Measurements from ENCODE around the gene MAPKAPK2.

Gene MAPKAPK2

GRCh38 chr1:206727981-206728696 is 43.4 kb downstream of the MAPKAPK2 start:
- no peak for DNase-seq
- peaks cover 11% of the 10 kb centered on the region for H3K4me1 ChIP-seq (ENCODE audit: control insufficient read depth, insufficient read depth, low read length, poor library complexity, severe bottlenecking)
- H3K27ac ChIP-seq (ENCODE audit: insufficient read depth, low read length, poor library complexity, severe bottlenecking) = no peak overlapping the region
- no peaks in the 10 kb centered on the region for H3K9me3 ChIP-seq (ENCODE audit: control insufficient read depth, low read length)
- H3K27me3 ChIP-seq (replicated peaks; ENCODE audit: control insufficient read depth, insufficient read depth, low read length, poor library complexity, severe bottlenecking) = no peaks in the 10 kb centered on the region
- peaks cover 45% of the 10 kb centered on the region for H3K36me3 ChIP-seq (ENCODE audit: control insufficient read depth, insufficient read depth, low read length)
- no peak overlapping the region for H3K4me3 ChIP-seq (ENCODE audit: insufficient read depth, low read depth, low read length, poor library complexity, severe bottlenecking)

- DNase-seq = no peak
- no peak overlapping the region for H3K27ac ChIP-seq (ENCODE audit: insufficient read depth, low read length, poor library complexity, severe bottlenecking)
- H3K27me3 ChIP-seq (replicated peaks; ENCODE audit: control insufficient read depth, insufficient read depth, low read length, poor library complexity, severe bottlenecking) = no peaks in the 10 kb centered on the region
- no peaks in the 10 kb centered on the region for H3K9me3 ChIP-seq (ENCODE audit: control insufficient read depth, low read length)
- peaks cover 11% of the 10 kb centered on the region for H3K4me1 ChIP-seq (ENCODE audit: control insufficient read depth, insufficient read depth, low read length, poor library complexity, severe bottlenecking)
- peaks cover 46% of the 10 kb centered on the region for H3K36me3 ChIP-seq (ENCODE audit: control insufficient read depth, insufficient read depth, low read length)
- H3K4me3 ChIP-seq (ENCODE audit: insufficient read depth, low read depth, low read length, poor library complexity, severe bottlenecking) = no peak overlapping the region
Measured at GRCh38 chr1:206728697-206728987, 43.9 kb downstream of the MAPKAPK2 start.

DNA sequence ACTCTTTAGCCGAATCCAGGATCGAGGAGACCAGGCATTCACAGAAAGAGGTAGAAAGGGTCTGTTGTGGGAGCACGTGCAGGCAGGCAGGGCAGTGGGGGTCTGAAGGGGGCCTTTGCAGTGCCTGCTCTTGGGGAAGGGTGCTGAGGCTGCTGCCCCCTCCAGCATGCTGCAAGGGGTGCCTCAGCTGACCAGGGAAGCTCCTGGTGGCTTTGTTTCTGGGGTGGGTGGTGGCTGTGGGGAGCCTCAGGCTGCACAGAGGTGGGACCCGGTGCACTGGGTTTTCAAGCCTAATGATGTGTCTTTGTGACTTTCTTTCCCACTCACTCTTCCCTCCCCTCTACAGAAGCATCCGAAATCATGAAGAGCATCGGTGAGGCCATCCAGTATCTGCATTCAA is 44.3 kb downstream of the MAPKAPK2 start:
- peaks cover 46% of the 10 kb centered on the region for H3K36me3 ChIP-seq (ENCODE audit: control insufficient read depth, insufficient read depth, low read length)

DNA sequence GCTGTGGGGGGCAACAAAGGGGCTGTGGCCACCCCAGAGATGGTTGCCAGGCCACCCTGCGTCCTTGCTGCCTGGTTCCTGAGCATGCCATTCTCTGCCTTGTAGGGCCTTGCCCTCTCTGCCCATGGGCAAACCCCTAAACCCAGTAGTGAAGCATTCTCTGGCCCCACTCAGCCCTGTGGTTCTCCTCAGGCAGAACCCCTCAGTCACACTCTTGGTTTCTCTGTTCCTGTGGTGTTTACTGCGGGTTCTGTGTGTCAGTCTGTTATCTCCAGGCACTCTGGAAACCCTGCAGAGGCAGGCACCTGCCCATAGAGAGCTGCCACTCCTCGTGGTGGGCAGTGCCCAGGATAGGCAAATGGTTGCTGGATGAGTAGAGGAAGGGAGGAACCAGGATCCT is 44.8 kb downstream of the MAPKAPK2 start:
- DNase-seq = no peak

More for the DNA sequence above, 44.3 kb downstream of the MAPKAPK2 start:
- no peak for DNase-seq
- Histone ChIP-seq H3K4me3 (ENCODE audit: insufficient read depth, low read depth, low read length, poor library complexity, severe bottlenecking) (no peak overlapping the region), H3K27me3 (replicated peaks; ENCODE audit: control insufficient read depth, insufficient read depth, low read length, poor library complexity, severe bottlenecking) (no peaks in the 10 kb centered on the region), H3K4me1 (ENCODE audit: control insufficient read depth, insufficient read depth, low read length, poor library complexity, severe bottlenecking) (peaks cover 11% of the 10 kb centered on the region), H3K9me3 (ENCODE audit: control insufficient read depth, low read length) (no peaks in the 10 kb centered on the region), H3K27ac (ENCODE audit: insufficient read depth, low read length, poor library complexity, severe bottlenecking) (no peak overlapping the region)

GRCh38 chr1:206732508-206732907 is 47.8 kb downstream of the MAPKAPK2 start:
- Histone ChIP-seq H3K4me3 (ENCODE audit: insufficient read depth, low read depth, low read length, poor library complexity, severe bottlenecking) (no peak overlapping the region), H3K27me3 (replicated peaks; ENCODE audit: control insufficient read depth, insufficient read depth, low read length, poor library complexity, severe bottlenecking) (no peaks in the 10 kb centered on the region), H3K36me3 (ENCODE audit: control insufficient read depth, insufficient read depth, low read length) (peaks cover 46% of the 10 kb centered on the region), H3K4me1 (ENCODE audit: control insufficient read depth, insufficient read depth, low read length, poor library complexity, severe bottlenecking) (peaks cover 18% of the 10 kb centered on the region), H3K27ac (ENCODE audit: insufficient read depth, low read length, poor library complexity, severe bottlenecking) (no peak overlapping the region), H3K9me3 (ENCODE audit: control insufficient read depth, low read length) (no peaks in the 10 kb centered on the region)
- DNase-seq = no peak

More for the DNA sequence above, 44.8 kb downstream of the MAPKAPK2 start:
- Histone ChIP-seq H3K27ac (ENCODE audit: insufficient read depth, low read length, poor library complexity, severe bottlenecking) (no peak overlapping the region), H3K36me3 (ENCODE audit: control insufficient read depth, insufficient read depth, low read length) (peaks cover 46% of the 10 kb centered on the region), H3K4me1 (ENCODE audit: control insufficient read depth, insufficient read depth, low read length, poor library complexity, severe bottlenecking) (peaks cover 11% of the 10 kb centered on the region), H3K9me3 (ENCODE audit: control insufficient read depth, low read length) (no peaks in the 10 kb centered on the region), H3K27me3 (replicated peaks; ENCODE audit: control insufficient read depth, insufficient read depth, low read length, poor library complexity, severe bottlenecking) (no peaks in the 10 kb centered on the region), H3K4me3 (ENCODE audit: insufficient read depth, low read depth, low read length, poor library complexity, severe bottlenecking) (no peak overlapping the region)

- no peak overlapping the region for H3K27ac ChIP-seq (ENCODE audit: insufficient read depth, low read length, poor library complexity, severe bottlenecking)
- no peak for DNase-seq
- no peaks in the 10 kb centered on the region for H3K27me3 ChIP-seq (replicated peaks; ENCODE audit: control insufficient read depth, insufficient read depth, low read length, poor library complexity, severe bottlenecking)
- H3K4me1 ChIP-seq (ENCODE audit: control insufficient read depth, insufficient read depth, low read length, poor library complexity, severe bottlenecking) = peaks cover 23% of the 10 kb centered on the region
- peaks cover 46% of the 10 kb centered on the region for H3K36me3 ChIP-seq (ENCODE audit: control insufficient read depth, insufficient read depth, low read length)
- H3K4me3 ChIP-seq (ENCODE audit: insufficient read depth, low read depth, low read length, poor library complexity, severe bottlenecking) = no peak overlapping the region
- H3K9me3 ChIP-seq (ENCODE audit: control insufficient read depth, low read length) = no peaks in the 10 kb centered on the region
Measured at GRCh38 chr1:206732992-206733391, 48.3 kb downstream of the MAPKAPK2 start.

DNA sequence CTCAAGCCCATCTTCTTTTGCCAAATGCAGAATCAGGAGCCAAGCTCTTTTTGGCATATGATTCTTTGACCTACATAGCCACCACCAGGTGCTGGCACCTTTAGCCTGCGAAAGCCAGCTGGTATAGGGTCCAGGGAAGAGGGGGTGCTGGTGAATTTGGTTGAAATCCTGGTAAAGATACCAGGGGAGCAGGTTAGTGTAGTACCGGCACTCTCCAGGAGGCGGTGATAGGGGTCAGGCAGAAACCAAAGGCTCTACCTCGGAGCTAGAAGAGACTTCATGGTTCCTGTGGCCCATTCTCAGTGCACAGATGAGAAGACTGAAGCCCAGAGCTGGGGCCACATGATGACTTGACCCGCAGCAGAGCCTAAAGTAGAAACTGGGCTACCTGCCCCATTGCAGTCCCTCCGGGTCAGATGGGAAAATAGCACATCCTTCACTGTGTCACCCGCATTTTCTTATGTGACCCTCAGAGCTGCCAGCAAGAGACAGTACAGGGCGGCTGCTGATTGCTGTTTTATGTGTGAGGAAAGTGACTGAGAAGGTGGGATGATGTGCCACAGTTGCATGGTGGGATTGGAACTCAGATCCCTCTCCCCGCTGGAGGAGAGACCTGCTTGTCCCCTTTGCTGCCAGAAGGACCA is 49.9 kb downstream of the MAPKAPK2 start:
- Histone ChIP-seq H3K4me1 (ENCODE audit: control insufficient read depth, insufficient read depth, low read length, poor library complexity, severe bottlenecking) (peaks cover 39% of the 10 kb centered on the region), H3K36me3 (ENCODE audit: control insufficient read depth, insufficient read depth, low read length) (peaks cover 37% of the 10 kb centered on the region), H3K4me3 (ENCODE audit: insufficient read depth, low read depth, low read length, poor library complexity, severe bottlenecking) (no peak overlapping the region), H3K27me3 (replicated peaks; ENCODE audit: control insufficient read depth, insufficient read depth, low read length, poor library complexity, severe bottlenecking) (no peaks in the 10 kb centered on the region), H3K27ac (ENCODE audit: insufficient read depth, low read length, poor library complexity, severe bottlenecking) (peak overlapping the region; percentile 14), H3K9me3 (ENCODE audit: control insufficient read depth, low read length) (no peaks in the 10 kb centered on the region)
- DNase-seq = peak; percentile 46 to 60 (median 57)

GRCh38 chr1:206735553-206736031 is 50.9 kb downstream of the MAPKAPK2 start:
- no peak overlapping the region for H3K4me3 ChIP-seq (ENCODE audit: insufficient read depth, low read depth, low read length, poor library complexity, severe bottlenecking)
- DNase-seq = no peak
- H3K36me3 ChIP-seq (ENCODE audit: control insufficient read depth, insufficient read depth, low read length) = peaks cover 27% of the 10 kb centered on the region
- H3K27me3 ChIP-seq (replicated peaks; ENCODE audit: control insufficient read depth, insufficient read depth, low read length, poor library complexity, severe bottlenecking) = no peaks in the 10 kb centered on the region
- no peaks in the 10 kb centered on the region for H3K9me3 ChIP-seq (ENCODE audit: control insufficient read depth, low read length)
- H3K4me1 ChIP-seq (ENCODE audit: control insufficient read depth, insufficient read depth, low read length, poor library complexity, severe bottlenecking) = peaks cover 44% of the 10 kb centered on the region
- H3K27ac ChIP-seq (ENCODE audit: insufficient read depth, low read length, poor library complexity, severe bottlenecking) = peak overlapping the region; percentile 74

GRCh38 chr1:206736878-206737728 is 52.4 kb downstream of the MAPKAPK2 start:
- H3K4me1 ChIP-seq (ENCODE audit: control insufficient read depth, insufficient read depth, low read length, poor library complexity, severe bottlenecking) = peaks cover 44% of the 10 kb centered on the region
- H3K27ac ChIP-seq (ENCODE audit: insufficient read depth, low read length, poor library complexity, severe bottlenecking) = peak overlapping the region; percentile 74
- no peaks in the 10 kb centered on the region for H3K9me3 ChIP-seq (ENCODE audit: control insufficient read depth, low read length)
- no peak overlapping the region for H3K4me3 ChIP-seq (ENCODE audit: insufficient read depth, low read depth, low read length, poor library complexity, severe bottlenecking)
- DNase-seq = peak; percentile 53 to 71 (median 67)
- H3K36me3 ChIP-seq (ENCODE audit: control insufficient read depth, insufficient read depth, low read length) = peaks cover 12% of the 10 kb centered on the region
- H3K27me3 ChIP-seq (replicated peaks; ENCODE audit: control insufficient read depth, insufficient read depth, low read length, poor library complexity, severe bottlenecking) = no peaks in the 10 kb centered on the region
